Renal cortex interstitium (tissue), 15 donors: ENCODE results near the gene PLXNA1. TPM values are rescaled to one million over a fixed set of nuclear protein-coding genes. Genes with fewer than 3 reads are reported as not detected.

Experiments
- DNase-seq, 11 donors: peaks; one replicate each; pipeline ENCODE4 v3.0.0-alpha.2; 2013; ENCODE audit warnings: low read depth in 9 of 11, low spot score in 4 of 11; ENCODE audit errors: extremely low read depth in 1 of 11
- long read RNA-seq, 16 experiments: transcript quantifications; one replicate each; lab custom pipeline, GENCODE V29; 2026
- polyA plus RNA-seq, 3 donors: library from polyadenylated mRNA; unstranded; fragments of 120-200 nt; gene quantifications; one replicate each; pipeline ENCODE4 v1.2.1, GENCODE V29; 2013; ENCODE audit not compliant: insufficient read length in 3 of 3

Gene PLXNA1
- 10 to 100 TPM; 28.7 to 33.7 (median 31.4) TPM for polyA plus RNA-seq
- long read RNA-seq, donor 1, partial matches to known transcripts = 21 of 21 reads
- long read RNA-seq, donor 1, other reads (novel, unspliced or antisense) = 0 of 21 reads
- long read RNA-seq, donor 2, partial matches to known transcripts = 0 of 1 reads
- long read RNA-seq, donor 2, other reads (novel, unspliced or antisense) = 0 of 1 reads
- long read RNA-seq, donor 3, partial matches to known transcripts = 45 of 45 reads
- long read RNA-seq, donor 3, other reads (novel, unspliced or antisense) = 0 of 45 reads
- long read RNA-seq, donor 4, full-length matches to known transcripts = 2 of 20 reads
- long read RNA-seq, donor 4, partial matches to known transcripts = 18 of 20 reads
- long read RNA-seq, donor 4, other reads (novel, unspliced or antisense) = 0 of 20 reads
- long read RNA-seq, donor 5 = 0 reads
- long read RNA-seq, donor 6, full-length matches to known transcripts = 1 of 1 reads
- long read RNA-seq, donor 6, partial matches to known transcripts = 0 of 1 reads
- long read RNA-seq, donor 6, other reads (novel, unspliced or antisense) = 0 of 1 reads
- long read RNA-seq, donor 7, partial matches to known transcripts = 17 of 18 reads
- long read RNA-seq, donor 7, other reads (novel, unspliced or antisense) = 0 of 18 reads
- long read RNA-seq, donor 8 = 0 reads
- long read RNA-seq, donor 9 = 0 reads
- long read RNA-seq, donor 10, full-length matches to known transcripts = 1 of 1 reads
- long read RNA-seq, donor 10, partial matches to known transcripts = 0 of 1 reads
- long read RNA-seq, donor 10, other reads (novel, unspliced or antisense) = 0 of 1 reads
- long read RNA-seq, donor 11 = 0 reads
- long read RNA-seq, donor 12 = 0 reads
- long read RNA-seq, donor 13, full-length matches to known transcripts = 1 of 7 reads
- long read RNA-seq, donor 13, partial matches to known transcripts = 6 of 7 reads
- long read RNA-seq, donor 13, other reads (novel, unspliced or antisense) = 0 of 7 reads
- long read RNA-seq, donor 14 = 0 reads
- long read RNA-seq, donor 15 = 0 reads
- long read RNA-seq, donor 16, full-length matches to known transcripts = 1 of 65 reads
- long read RNA-seq, donor 16, partial matches to known transcripts = 64 of 65 reads
- long read RNA-seq, donor 16, other reads (novel, unspliced or antisense) = 0 of 65 reads

GRCh38 chr3:126982471-126983175 lies at the start of gene PLXNA1:
Gene PLXNA1 (plus strand): TSS chr3:126983115. CDS start chr3:126988594, 5,479 bp downstream.
- peak in 5 of 11 donors; percentile 34 to 62 (median 56) for DNase-seq

- DNase-seq = peak in 4 of 11 donors; percentile 30 to 48 (median 42)
Observed at GRCh38 chr3:126934031-126934531, 48.8 kb upstream of the PLXNA1 start.

DNA sequence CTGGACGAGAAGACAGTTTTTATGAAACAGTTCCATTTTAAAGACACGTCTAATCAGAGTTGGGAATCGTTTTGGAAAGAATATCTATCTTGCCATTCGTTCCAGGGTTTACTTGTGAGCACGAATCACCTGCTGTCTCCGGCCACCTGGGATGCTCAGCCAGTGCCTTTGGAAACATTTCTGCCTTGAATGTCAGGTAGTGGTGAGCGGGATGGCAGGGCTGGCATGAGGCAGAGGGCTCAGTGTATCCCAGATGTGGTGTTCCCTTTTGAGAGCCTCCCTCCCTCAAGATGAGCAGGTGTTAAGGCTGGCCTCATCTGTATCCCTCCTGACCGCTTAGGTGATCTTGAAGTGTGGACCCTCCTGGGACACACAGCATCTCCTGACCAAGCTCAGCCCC lies 47.9 kb upstream of the PLXNA1 start:
- DNase-seq = no peak

GRCh38 chr3:126935756-126936509 lies 47.0 kb upstream of the PLXNA1 start:
- no peak for DNase-seq

GRCh38 chr3:126936853-126937425 lies 46.0 kb upstream of the PLXNA1 start:
- no peak for DNase-seq

DNA sequence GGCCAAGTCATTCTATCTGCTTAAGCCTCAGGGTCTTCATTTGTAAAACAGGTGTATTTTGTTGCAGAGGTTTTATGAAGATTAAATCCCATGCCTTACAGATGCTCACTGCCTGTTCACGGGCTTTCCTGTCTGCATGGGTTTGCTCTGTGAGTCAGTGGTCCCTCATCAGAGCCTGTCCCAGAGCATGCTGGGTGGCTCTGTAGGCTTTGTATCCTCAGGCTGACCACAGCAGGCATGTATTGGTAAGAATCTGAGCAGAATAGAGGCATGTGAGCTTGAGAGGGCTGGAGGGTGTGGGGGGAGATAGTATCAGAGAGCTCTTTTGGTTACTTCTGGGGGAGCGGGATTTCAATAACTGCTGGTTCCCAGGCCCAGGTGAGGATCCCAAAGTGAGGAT lies 45.4 kb upstream of the PLXNA1 start:
- DNase-seq = no peak

GRCh38 chr3:126937973-126938372 lies 44.9 kb upstream of the PLXNA1 start:
- DNase-seq = no peak

GRCh38 chr3:126938520-126939337 lies 44.2 kb upstream of the PLXNA1 start:
- no peak for DNase-seq

- DNase-seq = no peak
Observed at GRCh38 chr3:126939338-126939718, 43.6 kb upstream of the PLXNA1 start.

GRCh38 chr3:126939733-126940132 lies 43.2 kb upstream of the PLXNA1 start:
- DNase-seq = no peak

DNA sequence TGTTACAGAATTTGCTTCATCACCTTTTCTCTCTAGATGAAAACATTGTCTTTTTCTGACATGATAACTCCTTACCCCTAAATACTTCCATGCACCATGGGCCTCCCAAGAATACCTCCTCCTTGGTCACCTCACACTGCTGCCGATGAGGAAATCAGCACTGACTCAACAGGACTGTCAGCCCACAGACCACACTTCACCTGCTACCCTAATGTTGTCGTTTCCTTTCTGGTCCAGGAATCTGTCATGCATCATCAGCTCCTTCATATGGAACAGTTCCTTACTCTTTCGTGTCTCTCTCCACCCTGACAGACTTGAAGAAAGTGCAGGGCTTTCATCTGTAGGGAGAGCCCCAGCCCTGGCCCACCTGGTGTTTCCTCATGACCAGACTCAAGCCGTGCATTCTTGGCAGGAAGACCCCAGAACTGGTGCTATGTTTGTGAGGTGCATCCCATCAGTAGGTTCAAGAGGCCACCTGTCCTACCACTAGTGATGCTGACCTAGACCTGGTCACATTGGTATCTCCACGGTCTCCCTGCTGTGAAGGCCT lies 41.1 kb upstream of the PLXNA1 start:
- DNase-seq = no peak

DNA sequence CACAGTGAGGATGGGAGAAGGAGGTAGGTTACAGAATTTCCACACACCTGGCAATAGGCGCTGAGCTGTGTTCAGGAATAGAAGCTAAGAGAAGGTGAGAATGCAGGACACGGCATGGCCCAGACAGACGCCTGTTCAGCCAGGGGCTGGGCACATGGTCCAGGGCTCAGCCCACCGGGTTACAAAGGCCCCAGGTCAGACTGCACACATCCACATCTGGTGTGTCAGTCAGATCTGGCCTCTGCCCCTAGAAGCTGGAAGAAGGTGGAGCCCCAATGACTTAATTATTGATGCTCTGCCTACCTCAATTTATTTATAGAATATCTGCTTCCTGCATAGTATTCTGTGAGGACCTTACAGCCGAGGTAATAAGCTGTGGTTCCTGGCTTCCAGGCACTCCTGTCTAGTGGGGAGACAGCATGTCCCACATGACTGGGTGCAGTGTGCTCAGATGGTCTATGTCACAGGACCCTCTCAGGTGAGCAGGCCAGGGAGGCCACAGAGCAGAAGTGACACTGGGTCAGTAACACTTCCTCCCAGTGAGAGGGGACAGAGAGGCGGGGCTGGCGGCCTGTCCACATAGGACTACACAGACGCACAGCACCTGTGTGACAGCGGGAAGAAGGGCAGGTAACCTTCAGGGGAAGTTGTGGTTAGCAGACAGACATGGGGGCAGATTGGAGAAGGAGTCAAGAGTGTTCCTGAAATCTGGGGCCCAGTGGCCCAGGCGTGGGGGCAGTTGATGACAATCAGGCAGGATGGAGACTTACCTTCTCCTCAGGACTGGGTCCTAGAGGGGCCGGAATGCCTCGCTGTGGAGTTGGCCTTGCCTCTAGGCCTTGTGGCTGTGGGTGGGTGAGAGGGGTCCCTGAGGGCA lies 38.6 kb upstream of the PLXNA1 start:
- no peak for DNase-seq

DNA sequence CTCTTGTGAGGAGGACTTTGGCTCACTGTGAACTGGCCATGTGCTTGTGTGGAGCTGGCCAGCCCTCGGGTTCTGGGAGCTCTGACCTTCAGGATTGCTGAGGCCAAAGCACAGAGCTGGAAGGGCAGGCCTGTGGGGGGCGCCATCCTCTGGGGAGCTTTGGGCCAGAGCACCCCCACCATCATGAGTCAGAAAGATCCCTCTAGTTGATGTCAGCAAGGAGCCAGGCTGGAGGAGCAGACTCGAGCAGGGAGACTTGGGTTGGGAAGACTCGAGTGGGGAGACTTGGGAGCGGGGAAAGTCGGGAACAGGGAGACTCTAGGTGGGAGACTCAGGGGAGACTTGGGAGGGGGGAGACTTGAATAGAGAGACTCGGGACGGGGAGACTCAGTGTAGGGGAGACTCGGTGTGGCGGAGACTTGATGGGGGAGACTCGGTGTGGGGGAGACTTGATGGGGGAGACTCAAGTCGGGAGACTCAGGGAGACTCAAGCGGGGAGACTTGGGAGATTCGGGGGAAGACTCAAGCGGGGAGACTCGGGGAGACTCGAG lies 37.7 kb upstream of the PLXNA1 start:
- DNase-seq = no peak

DNA sequence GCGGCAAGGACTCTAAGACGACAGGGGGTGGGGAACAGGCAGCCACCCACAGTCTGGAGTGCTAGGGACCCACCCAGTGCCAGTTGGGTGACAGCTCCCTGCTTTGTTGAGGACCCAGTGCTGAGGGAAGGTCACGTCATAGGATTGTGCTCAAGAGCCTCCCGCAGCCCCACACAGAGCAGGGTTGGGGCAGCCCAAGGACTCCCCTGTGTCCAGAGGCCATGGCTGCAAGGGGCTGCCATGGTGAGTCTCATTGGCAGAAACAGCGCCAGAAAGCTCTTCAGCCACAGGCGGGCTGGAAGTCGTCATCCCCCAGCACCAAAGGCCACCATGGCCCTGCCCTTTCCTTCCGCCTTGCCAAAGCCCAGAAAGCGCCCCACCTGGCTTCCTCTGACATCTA lies 37.0 kb upstream of the PLXNA1 start:
- DNase-seq = no peak

DNA sequence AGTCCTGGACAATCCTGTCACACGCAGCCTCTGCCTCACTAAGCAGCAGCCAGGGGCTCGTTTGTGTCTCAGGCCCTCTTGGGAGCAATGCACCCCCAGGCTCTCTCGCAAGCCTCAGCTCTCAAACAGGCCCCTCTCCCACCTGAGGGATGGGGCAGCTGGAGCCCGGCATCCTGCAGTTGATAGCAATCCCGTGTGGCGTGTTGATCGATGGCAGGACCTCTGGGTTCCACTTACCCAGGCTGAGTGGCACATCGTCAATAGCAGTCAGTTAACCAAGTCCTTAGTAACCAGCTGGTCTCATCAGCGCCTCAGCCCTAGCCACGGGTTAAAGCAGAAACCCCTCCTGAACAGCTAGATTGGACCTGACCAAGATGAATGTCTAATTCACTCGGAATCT lies 36.5 kb upstream of the PLXNA1 start:
- no peak for DNase-seq
